Activated T-helper 1 cell treated with Interleukin-2 at 50 U/mL for 16 hours (primary cell): ENCODE results near the gene PPARA.

ENCODE experiments used
- DNase-seq: peaks from one replicate; pipeline ENCODE4 v3.0.0-alpha.2; 2020; ENCODE audit warnings: low read depth

Gene PPARA

DNA sequence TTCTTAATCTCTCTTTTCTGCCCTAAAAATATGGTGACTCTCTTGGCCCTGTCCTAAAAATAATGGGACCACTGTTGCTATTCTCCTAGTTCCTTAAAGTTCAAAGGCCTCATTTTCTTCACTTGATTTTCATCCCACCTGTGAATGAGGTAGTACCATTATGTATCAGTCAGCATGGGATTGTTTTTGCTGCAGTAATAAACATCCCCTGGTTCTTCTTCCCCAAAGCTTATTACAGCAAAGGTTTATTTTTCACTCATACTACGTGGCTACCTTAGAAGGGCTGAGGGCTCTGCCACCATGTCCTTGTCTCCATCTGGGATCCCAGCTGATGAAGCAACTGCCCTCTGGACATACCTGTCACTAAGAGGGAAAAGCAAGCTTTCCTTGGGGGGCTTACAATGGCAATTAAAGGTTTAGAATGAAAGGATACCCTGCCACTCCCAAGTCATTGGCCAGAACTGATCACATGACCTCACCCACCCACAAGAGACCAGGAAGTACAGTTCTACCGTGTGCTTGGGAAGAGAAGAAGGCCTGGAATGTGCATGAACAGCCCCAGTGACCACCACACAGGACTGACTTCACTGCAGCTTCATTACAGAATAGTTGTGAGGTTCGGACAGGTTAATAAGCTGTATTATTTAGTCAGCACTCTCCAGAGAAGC is 125.3 kb downstream of the PPARA start:
- no peak for DNase-seq

GRCh38 chr22:46276563-46276962 is 126.2 kb downstream of the PPARA start:
- DNase-seq = no peak

DNA sequence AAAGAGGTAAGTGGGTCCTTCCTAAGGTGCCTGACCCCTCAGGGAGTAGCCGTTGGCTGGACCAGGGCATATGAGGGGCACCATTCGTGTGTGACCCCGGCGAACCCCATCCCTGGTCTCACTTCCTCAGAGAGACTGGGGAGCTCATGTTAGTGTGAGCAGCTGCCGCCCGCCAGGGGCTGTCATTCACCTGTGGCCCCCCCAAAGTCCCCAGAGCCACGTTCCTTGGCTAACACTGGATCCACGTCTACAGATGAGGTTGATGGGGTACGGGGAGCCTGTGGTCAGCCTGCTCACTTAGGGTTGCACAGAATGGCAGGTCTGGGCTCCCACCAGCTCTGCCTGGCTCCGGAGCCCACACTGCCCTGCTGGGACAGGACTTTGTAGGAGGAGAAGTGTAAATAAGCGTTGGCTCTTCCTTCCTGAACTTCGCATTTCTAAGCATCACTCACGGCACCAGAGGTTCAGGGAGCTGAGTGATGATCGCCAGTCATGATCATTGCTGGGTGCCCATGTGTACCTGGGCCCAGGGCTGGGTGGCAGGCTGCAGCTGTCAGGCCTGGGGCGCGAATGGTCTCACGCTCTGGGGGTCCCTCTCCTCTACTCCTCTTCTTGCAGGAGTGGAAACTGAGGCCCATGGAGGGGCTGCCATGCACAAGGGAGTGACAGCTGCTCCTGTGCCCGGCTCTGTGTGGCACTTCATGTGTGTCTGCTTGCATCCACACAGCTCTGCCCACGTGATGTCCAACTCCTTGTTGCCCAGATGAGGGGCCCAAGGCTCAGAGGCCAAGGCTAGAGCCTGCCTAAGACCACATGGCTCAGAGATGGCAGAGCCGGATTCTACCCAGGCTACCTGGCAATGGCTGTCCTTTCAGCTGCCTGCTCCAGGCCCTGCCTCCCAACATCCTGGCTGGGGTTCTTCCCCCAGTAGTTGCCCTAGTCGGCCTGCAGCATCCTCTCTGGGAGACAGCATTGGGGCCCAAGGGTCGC is 128.6 kb downstream of the PPARA start:
- DNase-seq = no peak

- DNase-seq = no peak
Measured at GRCh38 chr22:46280063-46280817, 129.9 kb downstream of the PPARA start.

DNA sequence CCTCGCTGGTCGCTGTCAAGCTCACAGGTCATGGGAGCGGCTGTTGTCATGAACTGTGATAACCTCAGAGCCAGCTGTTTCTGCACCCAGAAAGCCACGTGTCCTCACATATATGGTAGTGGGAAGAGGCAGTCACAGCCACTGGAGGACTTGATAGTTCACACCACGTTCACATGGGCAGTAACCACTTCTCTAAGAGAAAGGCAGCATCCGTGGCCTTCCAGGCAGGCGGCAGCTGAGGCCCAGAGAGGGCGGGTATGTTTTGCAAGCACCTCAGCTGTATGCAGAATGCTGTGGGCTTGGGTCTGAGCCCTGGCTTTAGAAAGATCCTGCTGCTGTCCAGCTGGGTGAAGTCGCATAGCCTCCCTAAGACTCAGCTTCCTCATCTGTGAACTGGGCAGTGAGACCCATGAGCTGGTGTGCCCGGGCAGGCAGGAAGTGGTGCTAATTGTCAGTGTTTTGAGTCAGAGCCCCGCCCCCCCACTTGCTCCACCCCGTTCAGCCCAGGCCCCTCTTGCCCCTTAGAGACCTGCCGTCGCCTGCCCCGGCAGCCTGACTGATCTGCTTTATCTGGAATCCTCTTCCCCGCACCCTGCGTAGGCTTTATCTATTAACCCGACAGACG is 130.8 kb downstream of the PPARA start:
- DNase-seq = no peak

- DNase-seq = no peak
Measured at GRCh38 chr22:46281866-46282678, 131.7 kb downstream of the PPARA start.

- DNase-seq = no peak
Measured at GRCh38 chr22:46286006-46286405, 135.7 kb downstream of the PPARA start.

GRCh38 chr22:46286941-46287872 is 136.9 kb downstream of the PPARA start:
- DNase-seq = no peak

DNA sequence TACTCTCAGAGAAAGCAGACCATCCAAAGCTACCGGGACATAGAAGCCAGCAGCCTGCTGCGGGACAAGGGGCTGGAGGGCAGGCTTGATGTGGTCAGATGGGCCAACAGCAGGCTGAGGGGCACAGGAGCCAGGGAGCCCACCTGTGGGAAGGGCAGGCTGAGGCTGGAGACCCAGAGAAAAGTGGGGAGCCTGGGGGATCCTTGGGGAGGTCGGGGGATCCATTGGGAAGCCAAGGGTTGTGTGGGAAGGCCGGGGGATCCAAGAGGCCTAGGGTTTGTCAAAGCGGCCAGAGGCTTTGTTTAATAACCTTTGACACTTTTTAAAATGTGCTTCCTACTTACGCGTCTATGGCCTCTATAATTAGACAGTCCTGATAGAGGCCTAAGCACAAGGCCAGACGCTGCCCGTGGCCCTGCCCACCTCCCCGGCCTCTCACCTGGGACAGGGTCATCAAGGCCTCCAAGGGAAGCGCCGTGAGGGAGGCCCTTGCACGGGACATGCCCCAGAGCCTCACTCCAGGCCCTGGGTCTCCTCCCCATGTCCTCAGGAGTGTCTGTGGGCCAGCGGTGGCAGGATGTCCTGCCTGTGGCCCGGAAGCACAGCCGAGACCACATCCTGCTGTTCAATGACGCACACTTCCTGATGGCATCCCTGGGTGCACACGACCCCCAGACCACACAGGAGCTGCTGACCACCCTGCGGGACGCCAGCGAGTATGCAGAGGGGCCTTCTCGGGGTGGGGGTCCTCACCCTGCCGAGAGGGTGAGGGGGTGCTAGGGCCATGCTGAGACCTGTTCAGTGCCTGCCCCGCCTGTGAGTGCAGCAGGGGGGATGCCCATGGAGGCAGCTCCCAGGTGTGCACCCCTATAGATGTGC is 137.8 kb downstream of the PPARA start:
- no peak for DNase-seq

DNA sequence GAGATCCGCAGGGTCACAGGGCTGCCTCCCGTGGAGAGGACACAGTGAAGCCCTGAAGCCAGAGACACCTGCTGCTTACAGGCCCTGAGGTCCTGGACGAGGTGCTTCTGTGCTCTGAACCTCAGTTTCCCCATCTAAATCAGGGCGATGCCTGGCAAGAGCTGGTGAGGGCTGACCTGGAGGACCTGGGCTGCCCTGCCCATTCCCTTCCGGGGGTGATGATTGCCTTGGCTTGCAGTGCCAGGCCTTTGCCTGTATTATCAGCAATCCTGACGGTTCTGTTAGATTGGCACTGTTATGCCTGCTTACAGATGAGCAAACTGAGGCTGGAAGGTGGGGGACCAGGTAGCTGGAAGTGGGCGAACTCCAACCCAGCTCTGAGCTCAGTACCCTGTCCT is 138.5 kb downstream of the PPARA start:
- no peak for DNase-seq

- no peak for DNase-seq
Measured at GRCh38 chr22:46289244-46289891, 139.0 kb downstream of the PPARA start.

- DNase-seq = no peak
Measured at GRCh38 chr22:46290121-46290842, 140.0 kb downstream of the PPARA start.

- no peak for DNase-seq
Measured at GRCh38 chr22:46290843-46291785, 140.8 kb downstream of the PPARA start.

DNA sequence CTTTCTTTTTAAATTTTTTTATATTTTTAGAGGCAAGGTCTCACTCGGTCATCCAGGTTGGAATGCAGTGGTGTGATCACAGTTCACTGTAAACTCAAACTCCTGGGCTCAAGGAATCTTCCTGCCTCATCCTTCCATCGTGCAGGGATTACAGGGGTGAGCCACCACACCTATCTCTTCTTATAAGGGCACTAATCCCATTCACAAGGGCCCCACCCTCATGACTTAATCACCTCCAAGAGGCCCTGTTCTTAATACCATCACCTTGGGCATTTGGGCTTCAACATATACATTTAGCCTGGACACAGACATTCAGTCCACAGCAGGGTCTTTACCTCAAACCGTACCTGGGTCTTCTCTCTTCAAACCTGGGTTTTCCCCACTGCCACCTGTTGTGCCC is 141.8 kb downstream of the PPARA start:
- DNase-seq = no peak

DNA sequence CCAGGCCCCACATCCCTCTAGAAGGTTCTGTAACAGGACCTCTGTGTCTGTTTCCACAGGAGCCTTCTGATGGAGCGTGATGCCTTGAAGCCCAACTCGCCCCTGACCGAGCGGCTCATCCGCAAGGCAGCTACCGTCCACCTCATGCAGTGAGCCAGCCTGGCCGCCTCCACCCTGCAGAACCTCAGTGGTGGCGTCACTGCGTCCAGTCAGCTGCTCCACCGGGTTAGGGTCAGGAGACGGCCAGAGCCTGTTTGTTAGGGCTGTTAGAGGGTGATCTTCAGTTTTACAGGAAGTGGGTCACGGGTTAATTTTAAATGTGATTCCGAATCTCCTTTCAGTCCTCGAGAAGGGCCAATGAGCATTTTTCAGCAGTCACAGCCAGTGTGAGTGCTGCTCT is 142.4 kb downstream of the PPARA start:
- no peak for DNase-seq
